ENCODE results near the gene EPHA2.

The EPHA2 gene

GRCh38 chr1:16078925-16079656, 76.8 kb downstream of the EPHA2 start:
- no peaks in the 10 kb centered on the region for H3K9me3 ChIP-seq (ENCODE audit: insufficient read depth, low read length)
- no peak overlapping the region for H3K27ac ChIP-seq (ENCODE audit: low read depth, low read length)
- H4K20me1 ChIP-seq (ENCODE audit: low read depth, low read length) = no peaks in the 10 kb centered on the region
- TF ChIP-seq EZH2phosphoT487 (conservative IDR thresholded peaks at IDR 0.05; ENCODE audit: low read length) (no peak), CTCF (IDR thresholded peaks at IDR 0.05; ENCODE audit: insufficient read depth, low read length, poor library complexity, severe bottlenecking) (peak; percentile 69)
- H3K4me2 ChIP-seq (ENCODE audit: low read depth, low read length, poor library complexity, severe bottlenecking) = no peak overlapping the region
- no peak overlapping the region for H3K4me3 ChIP-seq (ENCODE audit: insufficient read depth, low read length, poor library complexity, severe bottlenecking)
- no peaks in the 10 kb centered on the region for H3K79me2 ChIP-seq (ENCODE audit: insufficient read depth, low read length)
- H2AFZ ChIP-seq (ENCODE audit: low read depth, low read length, severe bottlenecking) = peak overlapping the region; percentile 53
- no peaks in the 10 kb centered on the region for H3K36me3 ChIP-seq (ENCODE audit: low read length)
- H3K9ac ChIP-seq (ENCODE audit: low read length) = no peak overlapping the region
- H3K27me3 ChIP-seq (ENCODE audit: low read length) = no peaks in the 10 kb centered on the region
- H3K9me2 ChIP-seq (replicated peaks; ENCODE audit: insufficient read depth, low read length) = no peaks in the 10 kb centered on the region
- H3F3A ChIP-seq (ENCODE audit: insufficient read depth) = no peaks in the 10 kb centered on the region

GRCh38 chr1:16077406-16078245, 78.2 kb downstream of the EPHA2 start:
- Histone ChIP-seq H3K27me3 (ENCODE audit: low read length) (no peaks in the 10 kb centered on the region), H3K9me3 (ENCODE audit: insufficient read depth, low read length) (no peaks in the 10 kb centered on the region), H3K4me3 (ENCODE audit: insufficient read depth, low read length, poor library complexity, severe bottlenecking) (no peak overlapping the region), H3K9ac (ENCODE audit: low read length) (no peak overlapping the region), H4K20me1 (ENCODE audit: low read depth, low read length) (no peaks in the 10 kb centered on the region), H3K27ac (ENCODE audit: low read depth, low read length) (no peak overlapping the region), H3K79me2 (ENCODE audit: insufficient read depth, low read length) (no peaks in the 10 kb centered on the region), H3K9me2 (replicated peaks; ENCODE audit: insufficient read depth, low read length) (no peaks in the 10 kb centered on the region), H3K4me2 (ENCODE audit: low read depth, low read length, poor library complexity, severe bottlenecking) (no peak overlapping the region), H3K36me3 (ENCODE audit: low read length) (no peaks in the 10 kb centered on the region), H3F3A (ENCODE audit: insufficient read depth) (no peaks in the 10 kb centered on the region), H2AFZ (ENCODE audit: low read depth, low read length, severe bottlenecking) (no peak overlapping the region)
- TF ChIP-seq CTCF (IDR thresholded peaks at IDR 0.05; ENCODE audit: insufficient read depth, low read length, poor library complexity, severe bottlenecking) (no peak), EZH2phosphoT487 (conservative IDR thresholded peaks at IDR 0.05; ENCODE audit: low read length) (no peak)

GRCh38 chr1:16076865-16077238, 79.0 kb downstream of the EPHA2 start:
- H3K9me3 ChIP-seq (ENCODE audit: insufficient read depth, low read length) = no peaks in the 10 kb centered on the region

More at GRCh38 chr1:16076865-16077238, 79.0 kb downstream of the EPHA2 start:
- H3K36me3 ChIP-seq (ENCODE audit: low read length) = no peaks in the 10 kb centered on the region
- H4K20me1 ChIP-seq (ENCODE audit: low read depth, low read length) = no peaks in the 10 kb centered on the region
- H3F3A ChIP-seq (ENCODE audit: insufficient read depth) = no peaks in the 10 kb centered on the region
- no peak overlapping the region for H2AFZ ChIP-seq (ENCODE audit: low read depth, low read length, severe bottlenecking)
- H3K4me3 ChIP-seq (ENCODE audit: insufficient read depth, low read length, poor library complexity, severe bottlenecking) = no peak overlapping the region
- no peak overlapping the region for H3K27ac ChIP-seq (ENCODE audit: low read depth, low read length)
- no peak for TF ChIP-seq CTCF (IDR thresholded peaks at IDR 0.05; ENCODE audit: insufficient read depth, low read length, poor library complexity, severe bottlenecking)
- TF ChIP-seq EZH2phosphoT487 (conservative IDR thresholded peaks at IDR 0.05; ENCODE audit: low read length) = no peak
- H3K79me2 ChIP-seq (ENCODE audit: insufficient read depth, low read length) = no peaks in the 10 kb centered on the region
- no peaks in the 10 kb centered on the region for H3K27me3 ChIP-seq (ENCODE audit: low read length)
- H3K4me2 ChIP-seq (ENCODE audit: low read depth, low read length, poor library complexity, severe bottlenecking) = no peak overlapping the region
- H3K9me2 ChIP-seq (replicated peaks; ENCODE audit: insufficient read depth, low read length) = no peaks in the 10 kb centered on the region
- H3K9ac ChIP-seq (ENCODE audit: low read length) = no peak overlapping the region
